Subcutaneous adipose tissue (tissue), 4 donors: ENCODE data around the gene SUGT1. TPM values are rescaled to one million over a fixed set of nuclear protein-coding genes. Genes with fewer than 3 reads are reported as not detected.

ENCODE experiments used
- total RNA-seq, 4 donors: library from RNA; depleted of rRNA; stranded (reverse); fragments of >200 nt; gene quantifications; one replicate each; pipeline ENCODE4 v1.1.0, GENCODE V29; 2016

The SUGT1 gene
- total RNA-seq, 4 donors from 2014 or later = 29.9 to 44.3 (median 35.6) TPM

Other genes with a start within 250 kb of the SUGT1 start
- gene THSD1, start 246.7 kb upstream of the SUGT1 start, total RNA-seq = 10 to 100 TPM in 1 of 4 donors, 1 to 10 TPM in 3; 4.2 to 12.6 (median 6.0) TPM
- gene VPS36, start 202.2 kb upstream of the SUGT1 start, total RNA-seq = 10 to 100 TPM; 34.9 to 72.9 (median 42.7) TPM
- gene CKAP2, start 197.4 kb upstream of the SUGT1 start, total RNA-seq = 10 to 100 TPM in 2 of 4 donors, 1 to 10 TPM in 2; 6.8 to 18.2 (median 10.4) TPM
- 1 to 10 TPM; 1.6 to 6.2 (median 4.6) TPM for gene HNRNPA1L2, start 10.4 kb upstream of the SUGT1 start, total RNA-seq
- gene CNMD, start 87.0 kb downstream of the SUGT1 start, total RNA-seq = under 1 TPM in 2 of 4 donors, not detected in 2; 0.44 to 0.51 TPM
- not detected for gene PCDH8, start 195.8 kb downstream of the SUGT1 start, total RNA-seq